Measurements from ENCODE around the gene CALD1. TPM values are rescaled to one million over a fixed set of nuclear protein-coding genes. Genes with fewer than 3 reads are reported as not detected.
A peak's percentile ranks its signal among the peaks of the same experiment; 100 is the strongest.

Gene CALD1
- total RNA-seq, 1 experiment from 2014 or later: 47.9 TPM

DNA sequence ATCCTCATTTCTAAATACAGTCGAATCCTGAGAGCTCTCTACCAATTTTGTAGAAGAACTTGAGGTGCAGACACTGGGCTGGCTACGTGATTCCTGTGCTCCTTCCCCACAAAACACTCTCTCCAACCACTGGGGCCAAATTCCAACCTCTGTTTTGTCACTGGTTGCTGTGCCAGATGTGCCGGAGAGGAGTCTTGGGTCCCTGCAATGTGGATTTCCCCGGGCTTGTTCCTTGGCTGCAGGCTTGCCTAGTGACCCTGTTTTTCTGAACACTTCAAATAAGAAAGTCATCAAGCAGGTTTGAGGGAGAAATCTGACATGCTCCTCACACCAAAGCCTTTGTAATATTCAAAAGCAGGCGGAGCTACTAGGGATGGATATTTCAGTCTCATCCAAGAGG lies 162.5 kb downstream of the CALD1 start:
- TF ChIP-seq, protein P1, sequence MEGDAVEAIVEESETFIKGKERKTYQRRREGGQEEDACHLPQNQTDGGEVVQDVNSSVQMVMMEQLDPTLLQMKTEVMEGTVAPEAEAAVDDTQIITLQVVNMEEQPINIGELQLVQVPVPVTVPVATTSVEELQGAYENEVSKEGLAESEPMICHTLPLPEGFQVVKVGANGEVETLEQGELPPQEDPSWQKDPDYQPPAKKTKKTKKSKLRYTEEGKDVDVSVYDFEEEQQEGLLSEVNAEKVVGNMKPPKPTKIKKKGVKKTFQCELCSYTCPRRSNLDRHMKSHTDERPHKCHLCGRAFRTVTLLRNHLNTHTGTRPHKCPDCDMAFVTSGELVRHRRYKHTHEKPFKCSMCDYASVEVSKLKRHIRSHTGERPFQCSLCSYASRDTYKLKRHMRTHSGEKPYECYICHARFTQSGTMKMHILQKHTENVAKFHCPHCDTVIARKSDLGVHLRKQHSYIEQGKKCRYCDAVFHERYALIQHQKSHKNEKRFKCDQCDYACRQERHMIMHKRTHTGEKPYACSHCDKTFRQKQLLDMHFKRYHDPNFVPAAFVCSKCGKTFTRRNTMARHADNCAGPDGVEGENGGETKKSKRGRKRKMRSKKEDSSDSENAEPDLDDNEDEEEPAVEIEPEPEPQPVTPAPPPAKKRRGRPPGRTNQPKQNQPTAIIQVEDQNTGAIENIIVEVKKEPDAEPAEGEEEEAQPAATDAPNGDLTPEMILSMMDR (conservative IDR thresholded peaks at IDR 0.05; ENCODE audit: low read depth, low read length): no peak
- no peak for TF ChIP-seq EZH2 (IDR thresholded peaks at IDR 0.05; ENCODE audit: borderline replicate concordance, low read depth, low read length, poor library complexity, severe bottlenecking)
- intact Hi-C loops (cut with micrococcal nuclease; ENCODE audit: unreplicated experiment): loop anchor here (2.0 kb wide), 2 partner anchors 251 to 309 kb away; no protein-coding TSS in a partner anchor
- BruUV-seq (replicated peaks): no TSS peak
- ChIA-PET CTCF (no interaction called here), POLR2A (ENCODE audit: low non-redundant PET) (no interaction called here)
- no peaks in the 10 kb centered on the region for H3K36me3 ChIP-seq (ENCODE audit: insufficient read depth, low read length, poor library complexity, severe bottlenecking)
- no peaks in the 10 kb centered on the region for H3K9me3 ChIP-seq (ENCODE audit: low read depth, low read length, poor library complexity, severe bottlenecking)
- no peaks in the 10 kb centered on the region for H3K4me1 ChIP-seq (ENCODE audit: insufficient read depth, low read length, poor library complexity, severe bottlenecking)
- DNase-seq (ENCODE audit: low spot score): no peak
- H3K27me3 ChIP-seq (replicated peaks; ENCODE audit: insufficient read depth, low read depth, low read length, poor library complexity): no peaks in the 10 kb centered on the region
- no peak overlapping the region for H3K4me3 ChIP-seq (ENCODE audit: low read depth, low read length, poor library complexity, severe bottlenecking)
- H3K27ac ChIP-seq (ENCODE audit: low read depth, low read length, poor library complexity, severe bottlenecking): no peak overlapping the region

GRCh38 chr7:134942690-134943466 lies 163.4 kb downstream of the CALD1 start:
- DNase-seq (ENCODE audit: low spot score): no peak
- H3K27ac ChIP-seq (ENCODE audit: low read depth, low read length, poor library complexity, severe bottlenecking): no peak overlapping the region
- TF ChIP-seq EZH2 (IDR thresholded peaks at IDR 0.05; ENCODE audit: borderline replicate concordance, low read depth, low read length, poor library complexity, severe bottlenecking): no peak
- TF ChIP-seq, protein P1 (conservative IDR thresholded peaks at IDR 0.05; ENCODE audit: low read depth, low read length): no peak
- no peaks in the 10 kb centered on the region for H3K27me3 ChIP-seq (replicated peaks; ENCODE audit: insufficient read depth, low read depth, low read length, poor library complexity)
- intact Hi-C loops (cut with micrococcal nuclease; ENCODE audit: unreplicated experiment): loop anchor here (2.0 kb wide), 2 partner anchors 252 to 310 kb away; no protein-coding TSS in a partner anchor
- H3K9me3 ChIP-seq (ENCODE audit: low read depth, low read length, poor library complexity, severe bottlenecking): no peaks in the 10 kb centered on the region
- H3K36me3 ChIP-seq (ENCODE audit: insufficient read depth, low read length, poor library complexity, severe bottlenecking): peaks cover 5% of the 10 kb centered on the region
- H3K4me1 ChIP-seq (ENCODE audit: insufficient read depth, low read length, poor library complexity, severe bottlenecking): no peaks in the 10 kb centered on the region
- POLR2A ChIA-PET (ENCODE audit: low non-redundant PET): no interaction called here
- no peak overlapping the region for H3K4me3 ChIP-seq (ENCODE audit: low read depth, low read length, poor library complexity, severe bottlenecking)
- no TSS peak for BruUV-seq (replicated peaks)
- CTCF ChIA-PET: interaction anchor here (0.6 kb wide), 1 partner anchor 311 kb away, joined by 5 read pairs; no protein-coding TSS in a partner anchor

- DNase-seq (ENCODE audit: low spot score): peak; percentile 68
- ChIA-PET CTCF (no interaction called here), POLR2A (ENCODE audit: low non-redundant PET) (no interaction called here)
- TF ChIP-seq EZH2 (IDR thresholded peaks at IDR 0.05; ENCODE audit: borderline replicate concordance, low read depth, low read length, poor library complexity, severe bottlenecking): no peak
- TF ChIP-seq, protein P1 (conservative IDR thresholded peaks at IDR 0.05; ENCODE audit: low read depth, low read length): peak; percentile 64
- intact Hi-C loops (cut with micrococcal nuclease; ENCODE audit: unreplicated experiment): loop anchor here (2.0 kb wide), 2 partner anchors 253 to 311 kb away; no protein-coding TSS in a partner anchor
- no peaks in the 10 kb centered on the region for H3K9me3 ChIP-seq (ENCODE audit: low read depth, low read length, poor library complexity, severe bottlenecking)
- H3K27me3 ChIP-seq (replicated peaks; ENCODE audit: insufficient read depth, low read depth, low read length, poor library complexity): no peaks in the 10 kb centered on the region
- no TSS peak for BruUV-seq (replicated peaks)
- peaks cover 5% of the 10 kb centered on the region for H3K36me3 ChIP-seq (ENCODE audit: insufficient read depth, low read length, poor library complexity, severe bottlenecking)
- no peak overlapping the region for H3K27ac ChIP-seq (ENCODE audit: low read depth, low read length, poor library complexity, severe bottlenecking)
- H3K4me1 ChIP-seq (ENCODE audit: insufficient read depth, low read length, poor library complexity, severe bottlenecking): peaks cover 4% of the 10 kb centered on the region
- H3K4me3 ChIP-seq (ENCODE audit: low read depth, low read length, poor library complexity, severe bottlenecking): no peak overlapping the region
These were observed 164.5 kb downstream of the CALD1 start for GRCh38 chr7:134943785-134944400.
